MM.1S (cell line): ENCODE results near the gene FLRT3.

ENCODE experiments used
- DNase-seq: peaks from one replicate; pipeline ENCODE4 v3.0.0-alpha.2; 2015
- H2AFZ ChIP-seq: fragments of 300-600 bp; sonication (generic); 2 replicates; pipeline ENCODE4 v1.6.0; 2016; ENCODE audit warnings: antibody characterized with exemption, low read length
- H3F3A ChIP-seq: fragments of 300-600 bp; sonication (generic); 2 replicates; pipeline ENCODE4 v1.6.1; 2016; ENCODE audit warnings: mild to moderate bottlenecking, antibody characterized with exemption, low read length, moderate library complexity, mixed read lengths; ENCODE audit not compliant: insufficient read depth
- H3K27ac ChIP-seq: fragments of 300-600 bp; sonication (generic); 2 replicates; pipeline ENCODE4 v1.5.1; 2016; ENCODE audit warnings: mild to moderate bottlenecking, low read length
- H3K27me3 ChIP-seq: fragments of 300-600 bp; sonication (generic); replicated peaks from 2 replicates; pipeline ENCODE4 v1.6.0; 2016; ENCODE audit warnings: low read length; ENCODE audit not compliant: insufficient read depth
- H3K36me3 ChIP-seq: fragments of 300-600 bp; sonication (generic); replicated peaks from 2 replicates; pipeline ENCODE4 v1.6.1; 2016; ENCODE audit warnings: mild to moderate bottlenecking, low read length, mixed read lengths; ENCODE audit not compliant: insufficient read depth
- H3K4me1 ChIP-seq: fragments of 300-600 bp; sonication (generic); 2 replicates; pipeline ENCODE4 v1.6.1; 2016; ENCODE audit warnings: low read length, mixed read lengths
- H3K4me2 ChIP-seq: fragments of 300-600 bp; sonication (generic); 2 replicates; pipeline ENCODE4 v1.6.0; 2016; ENCODE audit warnings: low read depth, low read length
- H3K4me3 ChIP-seq: fragments of 300-600 bp; sonication (generic); 2 replicates; pipeline ENCODE4 v1.5.1; 2016; ENCODE audit warnings: low read length, mixed read lengths
- H3K79me2 ChIP-seq: fragments of 300-600 bp; sonication (generic); 2 replicates; pipeline ENCODE4 v1.6.1; 2016; ENCODE audit warnings: mixed run types, low read length, mixed read lengths
- H3K9ac ChIP-seq: fragments of 300-600 bp; sonication (generic); 2 replicates; pipeline ENCODE4 v1.6.1; 2016; ENCODE audit warnings: low read length, mixed read lengths
- H3K9me2 ChIP-seq: fragments of 300-600 bp; sonication (generic); replicated peaks from 2 replicates; pipeline ENCODE4 v1.6.1; 2016; ENCODE audit warnings: mild to moderate bottlenecking, low read length, mixed read lengths; ENCODE audit not compliant: insufficient read depth
- H3K9me3 ChIP-seq: fragments of 300-600 bp; sonication (generic); replicated peaks from 2 replicates; pipeline ENCODE4 v1.6.1; 2016; ENCODE audit warnings: mild to moderate bottlenecking, low read length, mixed read lengths; ENCODE audit not compliant: insufficient read depth
- H4K20me1 ChIP-seq: fragments of 300-600 bp; sonication (generic); 2 replicates; pipeline ENCODE4 v1.6.1; 2016; ENCODE audit warnings: mild to moderate bottlenecking, low read length, moderate library complexity, mixed read lengths; ENCODE audit not compliant: insufficient read depth
- CTCF ChIP-seq: fragments of 300-600 bp; sonication (generic); IDR thresholded peaks from 2 replicates; pipeline ENCODE4 v1.5.1; 2016; ENCODE audit warnings: antibody characterized with exemption, low read length, mixed read lengths
- EZH2 ChIP-seq: fragments of 300-600 bp; sonication (generic); optimal IDR thresholded peaks from 2 replicates; pipeline ENCODE3; 2017; ENCODE audit warnings: low read depth, mild to moderate bottlenecking, antibody characterized with exemption, low read length, mixed read lengths
- EZH2phosphoT487 ChIP-seq: fragments of 300-600 bp; sonication (generic); IDR thresholded peaks from 2 replicates; pipeline ENCODE4 v1.6.1; 2018; ENCODE audit warnings: antibody characterized with exemption, low read length

FLRT3 gene

GRCh38 chr20:14333721-14334120 lies 3.7 kb downstream of the FLRT3 start:
- Histone ChIP-seq H3K9ac (no peak overlapping the region), H3K27ac (no peak overlapping the region), H3K79me2 (no peaks in the 10 kb centered on the region), H3K27me3 (no peaks in the 10 kb centered on the region), H4K20me1 (no peaks in the 10 kb centered on the region), H3K9me3 (no peaks in the 10 kb centered on the region), H3K4me3 (no peak overlapping the region), H3F3A (no peaks in the 10 kb centered on the region), H3K9me2 (no peaks in the 10 kb centered on the region), H3K4me2 (peak overlapping the region; percentile 19), H3K36me3 (no peaks in the 10 kb centered on the region), H2AFZ (no peak overlapping the region), H3K4me1 (no peaks in the 10 kb centered on the region)
- DNase-seq: no peak
- TF ChIP-seq CTCF (no peak), EZH2 (no peak), EZH2phosphoT487 (no peak)

- H4K20me1 ChIP-seq: no peaks in the 10 kb centered on the region
- no peaks in the 10 kb centered on the region for H3K4me1 ChIP-seq
- no peaks in the 10 kb centered on the region for H3K9me2 ChIP-seq
- no peaks in the 10 kb centered on the region for H3K27me3 ChIP-seq
- no peak overlapping the region for H3K4me2 ChIP-seq
- no peak overlapping the region for H3K9ac ChIP-seq
- H3K79me2 ChIP-seq: no peaks in the 10 kb centered on the region
- H3K27ac ChIP-seq: no peak overlapping the region
- DNase-seq: no peak
- H3K4me3 ChIP-seq: no peak overlapping the region
- H2AFZ ChIP-seq: no peak overlapping the region
- TF ChIP-seq CTCF: no peak
- no peak for TF ChIP-seq EZH2phosphoT487
- TF ChIP-seq EZH2: no peak
- no peaks in the 10 kb centered on the region for H3F3A ChIP-seq
- no peaks in the 10 kb centered on the region for H3K9me3 ChIP-seq
- no peaks in the 10 kb centered on the region for H3K36me3 ChIP-seq
These were observed 4.5 kb downstream of the FLRT3 start for GRCh38 chr20:14332866-14333265.

DNA sequence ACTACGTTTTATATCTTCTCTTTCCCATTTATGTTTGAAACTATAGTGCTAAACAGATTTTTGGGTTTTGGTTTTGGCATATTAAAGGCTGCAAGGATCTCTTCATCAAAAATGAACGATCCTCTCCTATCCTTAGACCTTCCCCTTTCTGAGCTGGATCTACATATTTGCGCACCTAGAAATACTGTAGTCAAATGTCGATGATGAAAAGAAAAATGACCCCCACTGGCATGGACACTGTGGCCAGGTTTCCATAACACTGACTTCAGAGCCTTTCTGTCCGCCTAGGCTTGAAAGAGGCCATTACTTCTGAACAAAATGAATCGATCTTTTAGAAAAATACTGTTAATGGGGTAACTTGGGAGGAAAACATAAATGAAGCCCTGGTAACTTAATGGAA lies 5.8 kb downstream of the FLRT3 start:
- Histone ChIP-seq H3K79me2 (no peaks in the 10 kb centered on the region), H3F3A (no peaks in the 10 kb centered on the region), H3K27ac (no peak overlapping the region), H3K4me1 (no peaks in the 10 kb centered on the region), H3K27me3 (no peaks in the 10 kb centered on the region), H3K9ac (no peak overlapping the region), H3K4me2 (no peak overlapping the region), H3K36me3 (no peaks in the 10 kb centered on the region), H3K4me3 (no peak overlapping the region), H2AFZ (no peak overlapping the region), H3K9me2 (no peaks in the 10 kb centered on the region), H4K20me1 (no peaks in the 10 kb centered on the region), H3K9me3 (no peaks in the 10 kb centered on the region)
- no peak for DNase-seq
- TF ChIP-seq EZH2phosphoT487: no peak

DNA sequence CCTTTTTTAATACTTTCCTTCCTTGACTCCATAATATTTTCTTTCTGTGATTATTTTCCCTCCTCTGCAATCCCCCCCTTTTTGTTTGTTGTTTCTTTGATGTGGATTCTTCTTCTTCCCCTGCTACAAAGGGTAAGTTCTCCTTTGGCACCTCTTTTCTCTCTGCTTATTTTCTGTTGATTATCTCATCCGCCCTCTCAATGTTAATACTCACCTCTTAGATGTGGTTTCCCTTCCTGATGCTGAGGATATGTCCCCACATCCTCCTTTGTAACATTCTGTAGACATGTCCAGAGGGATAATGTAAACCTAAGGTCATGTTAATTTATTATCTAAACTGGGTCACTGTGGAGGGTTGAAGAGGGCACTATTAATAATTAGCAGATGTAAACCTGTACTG lies 17.7 kb downstream of the FLRT3 start:
- Histone ChIP-seq H3K36me3 (no peaks in the 10 kb centered on the region), H3F3A (no peaks in the 10 kb centered on the region), H3K4me2 (no peak overlapping the region), H3K9me2 (no peaks in the 10 kb centered on the region), H3K27me3 (no peaks in the 10 kb centered on the region), H4K20me1 (no peaks in the 10 kb centered on the region), H3K27ac (no peak overlapping the region), H3K4me1 (no peaks in the 10 kb centered on the region), H2AFZ (no peak overlapping the region), H3K79me2 (no peaks in the 10 kb centered on the region), H3K4me3 (no peak overlapping the region), H3K9ac (no peak overlapping the region), H3K9me3 (no peaks in the 10 kb centered on the region)
- no peak for DNase-seq
- TF ChIP-seq EZH2phosphoT487 (no peak), EZH2 (no peak), CTCF (no peak)
